Suprapubic skin (tissue), 3 donors: ENCODE results near the gene GPR132.

Experiments used
- CTCF ChIP-seq, 2 donors: fragments of 200-600 bp in 1 of 2; fragments of 450-650 bp in 1 of 2; sonication (generic) in 1 of 2; IDR thresholded peaks; one replicate each; pipeline ENCODE4 v1.5.1; 2016 to 2019; ENCODE audit warnings: antibody characterized with exemption in 2 of 2, mild to moderate bottlenecking in 1 of 2, moderate library complexity in 1 of 2
- POLR2A ChIP-seq, 2 donors: fragments of 450-650 bp; IDR thresholded peaks; one replicate each; pipeline ENCODE4 v1.6.1; 2017; ENCODE audit warnings: antibody characterized with exemption in 2 of 2, mild to moderate bottlenecking in 2 of 2, moderate library complexity in 2 of 2

- TF ChIP-seq CTCF (IDR thresholded peaks at IDR 0.05) (no peak), POLR2A (IDR thresholded peaks at IDR 0.05) (no peak)
Measured at GRCh38 chr14:105072381-105072861, 7.2 kb upstream of the GPR132 start.
